Measurements from ENCODE around the gene CERS6.

Gene CERS6

DNA sequence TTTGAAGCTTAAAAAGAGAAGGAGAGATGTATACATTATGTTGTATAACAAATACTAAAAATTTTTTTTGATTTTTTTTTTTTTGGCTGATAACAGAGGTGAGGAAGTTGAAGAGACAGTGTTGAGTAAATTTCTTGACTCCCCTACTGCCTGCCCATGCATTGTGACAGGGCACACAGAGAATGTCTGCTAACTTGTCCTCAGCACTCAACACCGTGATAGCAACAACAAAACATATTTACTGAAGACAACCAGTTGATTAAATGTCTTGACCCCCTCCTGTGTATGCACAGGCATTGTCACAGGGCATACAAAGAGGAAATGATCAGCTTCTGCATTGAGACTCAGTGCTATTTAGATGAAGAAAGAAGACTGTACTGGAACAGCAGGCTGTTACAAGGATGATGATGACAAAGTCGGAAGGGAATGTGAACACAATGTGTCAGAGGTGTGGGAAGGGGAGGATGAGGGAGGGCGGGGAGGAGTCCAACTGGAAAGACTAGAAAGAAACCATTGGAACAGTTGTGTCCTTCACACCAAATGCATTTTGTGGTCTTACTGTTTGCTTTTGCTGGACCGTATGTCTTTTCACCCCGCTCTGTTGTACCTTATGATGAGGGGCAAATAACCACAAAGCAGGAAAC lies 89.5 kb downstream of the CERS6 start:
- H3K4me3 ChIP-seq (ENCODE audit: low read depth, low read length): no peak overlapping the region
- TF ChIP-seq, protein P1, sequence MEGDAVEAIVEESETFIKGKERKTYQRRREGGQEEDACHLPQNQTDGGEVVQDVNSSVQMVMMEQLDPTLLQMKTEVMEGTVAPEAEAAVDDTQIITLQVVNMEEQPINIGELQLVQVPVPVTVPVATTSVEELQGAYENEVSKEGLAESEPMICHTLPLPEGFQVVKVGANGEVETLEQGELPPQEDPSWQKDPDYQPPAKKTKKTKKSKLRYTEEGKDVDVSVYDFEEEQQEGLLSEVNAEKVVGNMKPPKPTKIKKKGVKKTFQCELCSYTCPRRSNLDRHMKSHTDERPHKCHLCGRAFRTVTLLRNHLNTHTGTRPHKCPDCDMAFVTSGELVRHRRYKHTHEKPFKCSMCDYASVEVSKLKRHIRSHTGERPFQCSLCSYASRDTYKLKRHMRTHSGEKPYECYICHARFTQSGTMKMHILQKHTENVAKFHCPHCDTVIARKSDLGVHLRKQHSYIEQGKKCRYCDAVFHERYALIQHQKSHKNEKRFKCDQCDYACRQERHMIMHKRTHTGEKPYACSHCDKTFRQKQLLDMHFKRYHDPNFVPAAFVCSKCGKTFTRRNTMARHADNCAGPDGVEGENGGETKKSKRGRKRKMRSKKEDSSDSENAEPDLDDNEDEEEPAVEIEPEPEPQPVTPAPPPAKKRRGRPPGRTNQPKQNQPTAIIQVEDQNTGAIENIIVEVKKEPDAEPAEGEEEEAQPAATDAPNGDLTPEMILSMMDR (IDR thresholded peaks at IDR 0.05; ENCODE audit: low read depth, low read length): no peak

DNA sequence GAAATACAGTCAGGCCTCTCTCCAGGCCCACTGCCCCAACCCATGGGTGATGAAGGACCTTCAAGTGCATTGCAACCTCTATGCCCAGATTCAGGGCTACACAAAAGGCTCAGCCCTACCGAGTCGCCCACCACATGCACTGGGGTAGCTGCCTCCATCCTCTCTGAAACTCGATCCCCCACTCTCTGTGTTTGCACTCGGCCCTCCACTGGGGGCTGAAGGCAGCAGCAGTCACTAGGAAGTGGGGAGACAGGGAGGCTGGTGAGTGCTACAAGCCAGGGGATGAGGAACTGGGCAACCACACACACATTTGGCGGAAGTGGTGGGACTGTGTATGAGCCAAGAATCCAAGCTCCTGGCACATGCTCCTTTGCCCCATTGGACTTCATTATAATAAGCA lies 94.6 kb downstream of the CERS6 start:
- TF ChIP-seq, protein P1 (IDR thresholded peaks at IDR 0.05; ENCODE audit: low read depth, low read length): no peak
- no peak overlapping the region for H3K4me3 ChIP-seq (ENCODE audit: low read depth, low read length)

DNA sequence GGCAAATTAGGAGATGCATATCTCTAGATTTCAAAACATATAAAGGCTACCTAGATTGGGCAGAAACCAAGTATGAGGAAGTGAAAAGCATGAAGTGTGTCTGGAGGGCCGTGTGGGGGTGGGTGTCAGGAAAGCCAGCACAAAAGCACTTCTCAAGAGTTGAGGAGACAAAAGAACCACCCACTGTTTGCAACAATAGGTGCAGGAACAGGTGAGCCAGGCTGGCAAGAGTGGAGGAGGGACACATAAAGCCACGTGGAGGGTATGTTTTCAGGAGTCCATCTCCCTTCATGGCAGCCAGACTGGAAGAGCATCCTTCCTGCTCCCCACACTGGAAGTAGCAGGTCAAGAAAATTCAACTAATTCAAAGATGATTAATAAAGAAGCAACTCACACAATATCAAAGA lies 96.4 kb downstream of the CERS6 start:
- TF ChIP-seq, protein P1 (IDR thresholded peaks at IDR 0.05; ENCODE audit: low read depth, low read length): no peak
- H3K4me3 ChIP-seq (ENCODE audit: low read depth, low read length): no peak overlapping the region

DNA sequence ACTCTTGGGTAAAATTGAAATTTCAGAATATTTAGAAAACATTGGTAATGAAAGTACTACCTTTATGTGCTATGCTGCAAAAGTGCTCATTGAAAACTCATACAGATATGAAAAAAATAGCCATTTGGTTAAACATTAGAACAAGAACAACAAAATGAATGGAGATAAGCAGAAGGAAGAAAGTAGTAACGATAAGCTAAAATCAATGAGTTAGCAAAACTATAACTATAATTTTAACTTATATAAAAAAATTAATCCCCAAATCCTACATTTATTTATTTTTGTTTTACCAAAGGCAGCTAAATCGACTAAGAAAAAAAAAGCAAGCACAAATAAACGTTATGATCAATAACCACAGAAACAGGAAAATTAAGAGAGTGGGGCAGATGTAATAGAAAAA lies 99.2 kb downstream of the CERS6 start:
- TF ChIP-seq, protein P1 (IDR thresholded peaks at IDR 0.05; ENCODE audit: low read depth, low read length): no peak
- H3K4me3 ChIP-seq (ENCODE audit: low read depth, low read length): no peak overlapping the region

DNA sequence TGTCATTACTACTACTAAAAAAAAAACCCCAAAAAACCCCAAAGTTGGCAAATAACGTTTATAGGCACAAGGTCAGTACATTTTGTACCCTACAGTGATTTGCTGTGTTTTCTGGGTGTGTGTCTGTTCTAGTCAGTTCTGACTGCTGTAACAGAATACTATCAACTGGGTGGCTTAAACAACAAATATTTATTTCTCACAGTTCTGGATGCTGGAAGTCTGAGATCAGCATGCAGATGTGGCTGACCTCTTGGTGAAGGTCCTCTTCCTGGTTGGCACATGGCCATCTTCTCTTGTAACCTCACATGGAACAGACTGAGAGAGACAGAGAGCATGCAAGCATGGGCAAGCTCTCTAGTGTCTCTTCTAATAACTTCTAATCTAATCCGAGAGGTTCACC lies 103.1 kb downstream of the CERS6 start:
- H3K4me3 ChIP-seq (ENCODE audit: low read depth, low read length): no peak overlapping the region
- TF ChIP-seq, protein P1 (IDR thresholded peaks at IDR 0.05; ENCODE audit: low read depth, low read length): no peak

DNA sequence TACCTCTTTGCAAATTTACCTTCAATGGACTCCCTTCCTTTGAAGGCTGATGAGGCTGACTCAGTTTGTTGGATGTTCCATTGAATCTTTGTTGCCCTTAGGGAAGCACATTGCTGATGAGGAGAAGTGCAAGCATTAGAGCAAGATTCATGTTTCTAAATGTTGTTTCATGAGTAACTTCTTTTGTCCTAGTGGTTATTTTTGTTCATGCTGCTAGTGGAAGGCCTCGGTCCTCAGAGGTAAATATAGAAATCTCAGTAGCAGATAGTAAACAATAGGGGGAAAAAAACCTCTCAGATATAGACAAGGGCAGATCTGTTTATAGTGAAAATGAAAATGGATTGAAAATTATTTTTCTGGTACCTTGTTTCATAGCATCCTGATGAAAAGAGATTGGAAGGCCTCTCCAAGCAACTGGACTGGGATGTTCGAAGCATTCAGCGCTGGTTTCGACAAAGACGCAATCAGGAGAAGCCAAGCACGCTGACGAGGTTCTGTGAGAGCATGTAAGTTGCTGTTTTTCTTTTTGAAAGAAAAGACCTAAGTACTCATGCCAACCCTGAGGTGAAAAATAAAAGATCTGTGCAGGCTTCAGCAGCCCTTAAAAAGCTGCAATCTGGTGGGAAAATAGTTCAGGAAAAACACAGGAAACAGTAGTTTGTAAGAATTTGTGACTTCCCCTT lies 104.9 kb downstream of the CERS6 start:
- H3K4me3 ChIP-seq (ENCODE audit: low read depth, low read length): no peak overlapping the region
- TF ChIP-seq, protein P1 (IDR thresholded peaks at IDR 0.05; ENCODE audit: low read depth, low read length): no peak

DNA sequence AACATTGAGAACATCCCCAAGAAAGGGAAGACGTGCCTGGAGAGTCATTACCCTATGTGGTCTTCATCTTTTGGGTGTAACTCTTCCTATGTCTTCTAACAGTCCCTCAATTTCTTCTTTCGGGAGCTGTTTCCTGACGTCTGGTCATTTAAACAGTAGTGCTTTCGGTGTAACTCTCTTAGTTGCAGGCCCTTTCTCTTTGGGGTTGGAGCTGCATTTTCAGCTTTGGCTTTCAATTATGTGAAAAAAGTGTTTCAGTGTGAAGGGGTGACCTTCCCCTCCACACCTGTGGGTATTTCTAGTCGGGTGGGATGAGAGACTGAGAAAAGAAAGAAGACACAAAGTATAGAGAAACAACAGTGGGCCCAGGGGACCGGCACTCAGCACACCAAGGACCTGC lies 105.9 kb downstream of the CERS6 start:
- no peak overlapping the region for H3K4me3 ChIP-seq (ENCODE audit: low read depth, low read length)
- TF ChIP-seq, protein P1 (IDR thresholded peaks at IDR 0.05; ENCODE audit: low read depth, low read length): no peak

All from WI38 (cell line).